K562 (cell line): ENCODE results near the gene NELFA.

Experiments used
- POLR2A ChIP-seq: fragments of 450-650 bp; conservative IDR thresholded peaks from 2 replicates; pipeline ENCODE4 v1.6.1; 2016
- SAFB ChIP-seq: fragments of 200-400 bp; formaldehyde crosslinking; IDR thresholded peaks from 2 replicates; pipeline ENCODE4 v1.6.1; 2017; ENCODE audit warnings: low read depth, low read length, borderline replicate concordance
- SP2 ChIP-seq: IDR thresholded peaks from 2 replicates; pipeline ENCODE4 v1.6.1; 2011; ENCODE audit warnings: mild to moderate bottlenecking, low read depth, low read length, moderate library complexity; ENCODE audit not compliant: poor library complexity, severe bottlenecking; ENCODE audit errors: extremely low read depth
- TBL1XR1 ChIP-seq, 2 experiments: IDR thresholded peaks; 2 replicates each; pipeline ENCODE4 v1.6.1; 2012; ENCODE audit warnings: improper control_type of control experiment in 2 of 2, low read length in 2 of 2, mild to moderate bottlenecking in 1 of 2
- TF ChIP-seq, protein P1 (sequence below): sonication (generic); formaldehyde crosslinking; IDR thresholded peaks from 2 replicates; pipeline ENCODE4 v1.8.1; 2023; ENCODE audit warnings: mild to moderate bottlenecking, missing genetic modification reagents

DNA sequence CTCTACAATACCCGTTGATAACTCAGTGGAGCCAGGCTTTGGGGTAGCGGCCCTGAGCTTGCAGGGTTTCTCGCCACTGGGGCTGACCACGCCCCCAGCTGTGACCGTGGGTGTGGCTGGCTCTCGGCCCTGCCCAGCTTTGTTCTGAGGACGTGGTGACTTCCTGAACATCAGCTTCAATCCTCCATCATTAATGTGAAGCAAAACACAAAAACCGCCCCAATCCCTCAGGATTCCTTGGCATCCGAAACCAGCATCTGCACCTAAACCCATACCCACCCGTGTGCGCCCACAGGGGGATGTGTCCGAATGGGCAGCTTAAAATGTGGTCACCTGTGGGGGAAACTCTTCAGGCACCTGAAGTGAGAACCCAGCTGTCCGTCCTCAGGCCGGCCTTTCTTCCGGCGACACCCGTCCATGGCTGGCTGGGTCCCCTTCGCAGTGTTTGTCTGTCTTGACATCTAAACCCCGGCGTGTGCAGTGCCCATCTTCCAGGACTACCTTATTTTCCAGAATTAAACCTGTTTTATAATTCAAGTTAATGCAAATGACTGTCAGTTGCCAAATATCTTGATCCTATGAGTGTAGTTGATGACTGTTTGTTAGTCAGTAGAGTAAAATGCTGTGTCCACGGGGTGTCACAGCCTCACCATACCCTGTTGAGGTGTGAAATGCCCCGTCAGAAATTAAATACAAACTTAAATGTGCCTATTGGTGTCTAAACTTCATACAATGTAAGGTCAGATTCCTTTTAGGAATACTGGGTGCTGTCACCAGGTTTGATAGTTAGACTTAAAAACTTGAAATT lies 27.3 kb downstream of the NELFA start:
- TF ChIP-seq, protein P1, sequence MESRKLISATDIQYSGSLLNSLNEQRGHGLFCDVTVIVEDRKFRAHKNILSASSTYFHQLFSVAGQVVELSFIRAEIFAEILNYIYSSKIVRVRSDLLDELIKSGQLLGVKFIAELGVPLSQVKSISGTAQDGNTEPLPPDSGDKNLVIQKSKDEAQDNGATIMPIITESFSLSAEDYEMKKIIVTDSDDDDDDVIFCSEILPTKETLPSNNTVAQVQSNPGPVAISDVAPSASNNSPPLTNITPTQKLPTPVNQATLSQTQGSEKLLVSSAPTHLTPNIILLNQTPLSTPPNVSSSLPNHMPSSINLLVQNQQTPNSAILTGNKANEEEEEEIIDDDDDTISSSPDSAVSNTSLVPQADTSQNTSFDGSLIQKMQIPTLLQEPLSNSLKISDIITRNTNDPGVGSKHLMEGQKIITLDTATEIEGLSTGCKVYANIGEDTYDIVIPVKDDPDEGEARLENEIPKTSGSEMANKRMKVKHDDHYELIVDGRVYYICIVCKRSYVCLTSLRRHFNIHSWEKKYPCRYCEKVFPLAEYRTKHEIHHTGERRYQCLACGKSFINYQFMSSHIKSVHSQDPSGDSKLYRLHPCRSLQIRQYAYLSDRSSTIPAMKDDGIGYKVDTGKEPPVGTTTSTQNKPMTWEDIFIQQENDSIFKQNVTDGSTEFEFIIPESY (CRISPR knock-in tag) = peak; percentile 65; the same call in 1 of the 2 replicates
- peak; percentile 39; the same call in 1 of the 2 replicates for TF ChIP-seq POLR2A
- TF ChIP-seq SAFB = no peak
- no peak for TF ChIP-seq SP2
- no peak for TF ChIP-seq TBL1XR1 (IDR thresholded peaks at IDR 0.05; ENCODE audit: low read length in 2 of 2)
